SK-N-SH (cell line): ENCODE measurements around the gene OR52E6. TPM values are rescaled to one million over a fixed set of nuclear protein-coding genes. Genes with fewer than 3 reads are reported as not detected.

Experiments
- CTCF ChIA-PET: fragments of 300-600, 350-600 bp; formaldehyde crosslinking; extraction: SDS; loops from one replicate; lab custom pipeline; 2021; lab: Yijun Ruan, JAX
- POLR2A ChIA-PET: fragments of 350-600 bp; sonication (Branson Sonifier 250); formaldehyde crosslinking; extraction: SDS; loops from one replicate; lab custom pipeline; 2020; ENCODE audit warnings: antibody characterized with exemption, inconsistent platforms; lab: Yijun Ruan, JAX
- DNase-seq: peaks from one replicate; pipeline ENCODE4 v3.0.0; 2012
- H2AFZ ChIP-seq: fragments of 200-600 bp; sonication (generic); 2 replicates; pipeline ENCODE4 v1.8.1; 2016; ENCODE audit warnings: antibody characterized with exemption, mild to moderate bottlenecking, low read depth
- H3F3A ChIP-seq: fragments of 200-600 bp; sonication (generic); replicated peaks from 2 replicates; pipeline ENCODE3; 2016; ENCODE audit warnings: antibody characterized with exemption, mild to moderate bottlenecking; ENCODE audit not compliant: insufficient read depth
- H3K27ac ChIP-seq, 2 experiments: fragments of 200-500 bp in 1 of 2; fragments of 200-600 bp in 1 of 2; sonication (Bioruptor generic) in 1 of 2; sonication (generic), shearing (Covaris generic) in 1 of 2; 2 replicates each; pipeline versions ENCODE4 v1.5.1 to v1.6.1; 2014 to 2016; ENCODE audit warnings: low read depth in 2 of 2, inconsistent platforms in 1 of 2, low read length in 1 of 2, mild to moderate bottlenecking in 1 of 2, mixed read lengths in 1 of 2
- H3K27me3 ChIP-seq: fragments of 200-600 bp; sonication (generic), shearing (Covaris generic); 2 replicates; pipeline ENCODE4 v1.6.1; 2016; ENCODE audit warnings: mixed run types; ENCODE audit not compliant: insufficient read depth
- H3K36me3 ChIP-seq, 2 experiments: fragments of 200-500 bp in 1 of 2; fragments of 200-600 bp in 1 of 2; sonication (Bioruptor generic) in 1 of 2; sonication (generic) in 1 of 2; replicated peaks in 1 of 2; 2 replicates each; pipeline versions ENCODE3 to v1.5.1; 2014 to 2016; ENCODE audit warnings: low read length in 1 of 2, mild to moderate bottlenecking in 1 of 2; ENCODE audit not compliant: insufficient read depth in 2 of 2, control insufficient read depth in 1 of 2
- H3K4me1 ChIP-seq, 2 experiments: fragments of 200-500 bp in 1 of 2; fragments of 200-600 bp in 1 of 2; sonication (Bioruptor generic) in 1 of 2; sonication (generic), shearing (Covaris generic) in 1 of 2; 2 replicates each; pipeline versions ENCODE4 v1.5.1 to v1.6.1; 2014 to 2016; ENCODE audit warnings: low read depth in 1 of 2, low read length in 1 of 2, mixed run types in 1 of 2; ENCODE audit not compliant: insufficient read depth in 2 of 2, control insufficient read depth in 1 of 2
- H3K4me2 ChIP-seq: fragments of 200-600 bp; sonication (generic), shearing (Covaris generic); 2 replicates; pipeline ENCODE4 v1.6.1; 2017; ENCODE audit warnings: mixed run types
- H3K4me3 ChIP-seq, 2 experiments: fragments of 200-500 bp in 1 of 2; fragments of 200-600 bp in 1 of 2; sonication (Bioruptor generic) in 1 of 2; sonication (generic), shearing (Covaris generic) in 1 of 2; 2 replicates each; pipeline versions ENCODE4 v1.5.1 to v1.8.1; 2014 to 2016; ENCODE audit warnings: low read depth in 2 of 2, inconsistent platforms in 1 of 2, low read length in 1 of 2, mild to moderate bottlenecking in 1 of 2, mixed read lengths in 1 of 2, moderate library complexity in 1 of 2
- H3K79me2 ChIP-seq: fragments of 200-600 bp; sonication (generic); 2 replicates; pipeline ENCODE4 v1.8.1; 2017; ENCODE audit warnings: mild to moderate bottlenecking; ENCODE audit not compliant: insufficient read depth
- H3K9ac ChIP-seq: fragments of 200-600 bp; sonication (generic); 2 replicates; pipeline ENCODE4 v1.6.1; 2017; ENCODE audit warnings: mixed run types
- H3K9me2 ChIP-seq: fragments of 200-600 bp; sonication (generic); 2 replicates; pipeline ENCODE4 v1.6.1; 2017; ENCODE audit warnings: mixed run types
- H3K9me3 ChIP-seq: fragments of 200-600 bp; sonication (generic); 2 replicates; pipeline ENCODE4 v1.6.1; 2017; ENCODE audit warnings: mixed run types, mild to moderate bottlenecking, moderate library complexity
- H4K20me1 ChIP-seq: fragments of 200-600 bp; sonication (generic); 2 replicates; pipeline ENCODE4 v1.6.1; 2017; ENCODE audit warnings: mild to moderate bottlenecking, mixed run types; ENCODE audit not compliant: insufficient read depth
- EP300 ChIP-seq, 2 experiments: IDR thresholded peaks; 2 replicates each; pipeline versions ENCODE4 v1.4.0 to v1.6.1; 2012; ENCODE audit warnings: borderline replicate concordance in 1 of 2, low read depth in 1 of 2, low read length in 1 of 2
- EZH2phosphoT487 ChIP-seq: fragments of 200-600 bp; sonication (generic); IDR thresholded peaks from 2 replicates; pipeline ENCODE4 v1.6.1; 2017; ENCODE audit warnings: low read depth, mixed run types, mild to moderate bottlenecking, antibody characterized with exemption, moderate library complexity, borderline replicate concordance
- FOSL2 ChIP-seq: IDR thresholded peaks from 2 replicates; pipeline ENCODE4 v1.4.0; 2012; ENCODE audit warnings: low read depth, mild to moderate bottlenecking, moderate library complexity, borderline replicate concordance
- MEF2A ChIP-seq: IDR thresholded peaks from 2 replicates; pipeline ENCODE4 v1.4.0; 2012; ENCODE audit warnings: low read depth, borderline replicate concordance
- MXI1 ChIP-seq: IDR thresholded peaks from 2 replicates; pipeline ENCODE4 v1.6.1; 2012; ENCODE audit warnings: mild to moderate bottlenecking, low read depth, low read length, improper control_type of control experiment
- NFIC ChIP-seq: IDR thresholded peaks from 2 replicates; pipeline ENCODE4 v1.4.0; 2012; ENCODE audit warnings: borderline replicate concordance
- POLR2AphosphoS5 ChIP-seq: IDR thresholded peaks from 2 replicates; pipeline ENCODE4 v1.6.1; 2012; ENCODE audit warnings: low read depth, low read length
- RCOR1 ChIP-seq: fragments of 150-350 bp; IDR thresholded peaks from 2 replicates; pipeline ENCODE4 v1.6.1; 2017; ENCODE audit warnings: antibody characterized with exemption, low read length
- RFX5 ChIP-seq: IDR thresholded peaks from 2 replicates; pipeline ENCODE4 v1.6.1; 2012; ENCODE audit warnings: mild to moderate bottlenecking, improper control_type of control experiment, low read length
- RXRA ChIP-seq: IDR thresholded peaks from 2 replicates; pipeline ENCODE4 v1.4.0; 2012; ENCODE audit warnings: low read depth, mild to moderate bottlenecking, borderline replicate concordance
- SIN3A ChIP-seq: IDR thresholded peaks from 2 replicates; pipeline ENCODE4 v1.6.1; 2012; ENCODE audit warnings: low read depth, mild to moderate bottlenecking, low read length, moderate library complexity, borderline replicate concordance
- SMC3 ChIP-seq: IDR thresholded peaks from 2 replicates; pipeline ENCODE4 v1.6.1; 2012; ENCODE audit warnings: low read depth, low read length, improper control_type of control experiment
- TAF1 ChIP-seq: IDR thresholded peaks from 2 replicates; pipeline ENCODE4 v1.6.1; 2012; ENCODE audit warnings: low read depth, mild to moderate bottlenecking, low read length, moderate library complexity, borderline replicate concordance
- TCF12 ChIP-seq: IDR thresholded peaks from 2 replicates; pipeline ENCODE4 v1.4.0; 2012
- TEAD4 ChIP-seq: IDR thresholded peaks from 2 replicates; pipeline ENCODE4 v1.4.0; 2012; ENCODE audit warnings: mild to moderate bottlenecking, borderline replicate concordance; ENCODE audit not compliant: insufficient read depth
- YY1 ChIP-seq: IDR thresholded peaks from 2 replicates; pipeline ENCODE4 v1.4.0; 2012; ENCODE audit warnings: low read depth, mild to moderate bottlenecking
- WGBS: methylation state at CpG from one replicate; pipeline ENCODE4 v1.1.6; 2017; ENCODE audit warnings: low lambda C conversion rate; 5-methylcytosine and 5-hydroxymethylcytosine counted together
- polyA plus RNA-seq, 3 experiments: library from polyadenylated mRNA; depleted of rRNA; stranded (reverse); fragments of >200 nt; gene quantifications; 2 replicates each; pipeline ENCODE4 v1.2.3, GENCODE V29; 2012
- TF ChIP-seq, protein P1 (sequence below): fragments of 150-350 bp; IDR thresholded peaks from 2 replicates; pipeline ENCODE4 v1.6.1; 2017; ENCODE audit warnings: antibody characterized with exemption, low read length, low read depth, borderline replicate concordance
- TF ChIP-seq, protein P2 (sequence below): IDR thresholded peaks from 2 replicates; pipeline ENCODE4 v1.6.1; 2012; ENCODE audit warnings: mild to moderate bottlenecking, low read depth, low read length, moderate library complexity

Gene OR52E6
- polyA plus RNA-seq, 1 of the 3 experiments (the other 2 are of a cell fraction) = not detected

GRCh38 chr11:5878564-5878963 lies 36.9 kb upstream of the OR52E6 start:
- Histone ChIP-seq H4K20me1 (no peaks in the 10 kb centered on the region), H3K9me3 (no peaks in the 10 kb centered on the region)
- TF ChIP-seq EZH2phosphoT487 = no peak
- TF ChIP-seq EP300 (IDR thresholded peaks at IDR 0.05; ENCODE audit: borderline replicate concordance in 1 of 2, low read depth in 1 of 2, low read length in 1 of 2) = no peak
- TF ChIP-seq, protein P1, sequence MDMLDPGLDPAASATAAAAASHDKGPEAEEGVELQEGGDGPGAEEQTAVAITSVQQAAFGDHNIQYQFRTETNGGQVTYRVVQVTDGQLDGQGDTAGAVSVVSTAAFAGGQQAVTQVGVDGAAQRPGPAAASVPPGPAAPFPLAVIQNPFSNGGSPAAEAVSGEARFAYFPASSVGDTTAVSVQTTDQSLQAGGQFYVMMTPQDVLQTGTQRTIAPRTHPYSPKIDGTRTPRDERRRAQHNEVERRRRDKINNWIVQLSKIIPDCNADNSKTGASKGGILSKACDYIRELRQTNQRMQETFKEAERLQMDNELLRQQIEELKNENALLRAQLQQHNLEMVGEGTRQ = no peak
- TF ChIP-seq NFIC = no peak
- no peak for TF ChIP-seq FOSL2
- no peak for TF ChIP-seq POLR2AphosphoS5
- TF ChIP-seq YY1 = no peak
- TF ChIP-seq SIN3A = no peak
- no peak for TF ChIP-seq SMC3
- TF ChIP-seq TEAD4 = no peak
- TF ChIP-seq, all 33 proteins: peak for 0
- no peak overlapping the region for H3K9ac ChIP-seq
- no peak overlapping the region for H3K27ac ChIP-seq
- H3K36me3 ChIP-seq = no peaks in the 10 kb centered on the region
- DNase-seq = no peak
- H3K27me3 ChIP-seq = no peaks in the 10 kb centered on the region; the same call in 1 of the 2 replicates
- H3F3A ChIP-seq = no peaks in the 10 kb centered on the region
- H3K9me2 ChIP-seq = no peaks in the 10 kb centered on the region
- WGBS = 0% methylated on average over 2 of the region's 2 CpGs
- H2AFZ ChIP-seq = no peak overlapping the region
- H3K4me3 ChIP-seq = no peak overlapping the region
- no peak overlapping the region for H3K4me2 ChIP-seq
- no peaks in the 10 kb centered on the region for H3K79me2 ChIP-seq
- ChIA-PET POLR2A (no interaction called here), CTCF (no interaction called here)
- H3K4me1 ChIP-seq = no peaks in the 10 kb centered on the region

DNA sequence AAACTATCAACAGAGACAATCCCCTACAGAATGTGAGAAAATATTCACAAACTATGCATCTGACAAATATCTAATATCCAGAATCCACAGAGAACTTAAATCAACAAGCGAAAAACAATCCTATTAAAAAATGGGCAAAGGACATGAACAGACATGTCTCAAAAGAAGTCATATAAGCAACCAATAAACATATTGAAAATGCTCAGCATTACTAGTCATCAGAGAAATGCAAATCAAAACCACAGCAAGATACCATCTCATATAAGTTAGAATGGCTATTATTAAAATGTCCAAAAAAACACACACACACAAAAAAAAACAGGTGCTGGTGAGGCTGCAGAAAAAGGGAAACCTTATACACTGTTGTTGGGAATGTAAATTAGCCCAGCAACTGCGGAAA lies 24.1 kb upstream of the OR52E6 start:
- Histone ChIP-seq H4K20me1 (no peaks in the 10 kb centered on the region), H3F3A (no peaks in the 10 kb centered on the region), H3K9me3 (no peaks in the 10 kb centered on the region), H3K27ac (no peak overlapping the region), H3K79me2 (no peaks in the 10 kb centered on the region), H3K36me3 (no peaks in the 10 kb centered on the region), H3K4me2 (no peak overlapping the region), H3K9me2 (no peaks in the 10 kb centered on the region), H3K4me3 (no peak overlapping the region), H3K27me3 (no peaks in the 10 kb centered on the region), H3K9ac (no peak overlapping the region), H2AFZ (no peak overlapping the region), H3K4me1 (no peaks in the 10 kb centered on the region)
- WGBS = 11% methylated on average over 2 of the region's 2 CpGs
- no peak for DNase-seq
- ChIA-PET CTCF (no interaction called here), POLR2A (no interaction called here)
- no peak for TF ChIP-seq TCF12
- no peak for TF ChIP-seq TAF1
- TF ChIP-seq, protein P2, sequence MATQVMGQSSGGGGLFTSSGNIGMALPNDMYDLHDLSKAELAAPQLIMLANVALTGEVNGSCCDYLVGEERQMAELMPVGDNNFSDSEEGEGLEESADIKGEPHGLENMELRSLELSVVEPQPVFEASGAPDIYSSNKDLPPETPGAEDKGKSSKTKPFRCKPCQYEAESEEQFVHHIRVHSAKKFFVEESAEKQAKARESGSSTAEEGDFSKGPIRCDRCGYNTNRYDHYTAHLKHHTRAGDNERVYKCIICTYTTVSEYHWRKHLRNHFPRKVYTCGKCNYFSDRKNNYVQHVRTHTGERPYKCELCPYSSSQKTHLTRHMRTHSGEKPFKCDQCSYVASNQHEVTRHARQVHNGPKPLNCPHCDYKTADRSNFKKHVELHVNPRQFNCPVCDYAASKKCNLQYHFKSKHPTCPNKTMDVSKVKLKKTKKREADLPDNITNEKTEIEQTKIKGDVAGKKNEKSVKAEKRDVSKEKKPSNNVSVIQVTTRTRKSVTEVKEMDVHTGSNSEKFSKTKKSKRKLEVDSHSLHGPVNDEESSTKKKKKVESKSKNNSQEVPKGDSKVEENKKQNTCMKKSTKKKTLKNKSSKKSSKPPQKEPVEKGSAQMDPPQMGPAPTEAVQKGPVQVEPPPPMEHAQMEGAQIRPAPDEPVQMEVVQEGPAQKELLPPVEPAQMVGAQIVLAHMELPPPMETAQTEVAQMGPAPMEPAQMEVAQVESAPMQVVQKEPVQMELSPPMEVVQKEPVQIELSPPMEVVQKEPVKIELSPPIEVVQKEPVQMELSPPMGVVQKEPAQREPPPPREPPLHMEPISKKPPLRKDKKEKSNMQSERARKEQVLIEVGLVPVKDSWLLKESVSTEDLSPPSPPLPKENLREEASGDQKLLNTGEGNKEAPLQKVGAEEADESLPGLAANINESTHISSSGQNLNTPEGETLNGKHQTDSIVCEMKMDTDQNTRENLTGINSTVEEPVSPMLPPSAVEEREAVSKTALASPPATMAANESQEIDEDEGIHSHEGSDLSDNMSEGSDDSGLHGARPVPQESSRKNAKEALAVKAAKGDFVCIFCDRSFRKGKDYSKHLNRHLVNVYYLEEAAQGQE = no peak
- no peak for TF ChIP-seq RXRA
- no peak for TF ChIP-seq FOSL2
- TF ChIP-seq MEF2A = no peak
- TF ChIP-seq, protein P1 = no peak
- no peak for TF ChIP-seq RCOR1
- no peak for TF ChIP-seq NFIC
- no peak for TF ChIP-seq EZH2phosphoT487
- TF ChIP-seq MXI1 = no peak
- TF ChIP-seq SIN3A = no peak
- no peak for TF ChIP-seq RFX5
